Nephron (organoid): ENCODE data around the gene TCF12.
A peak's percentile ranks its signal among the peaks of the same experiment; 100 is the strongest.

Experiments used
- H3K27ac Mint-ChIP-seq, 3 experiments: 2 replicates each; pipeline ENCODE4 v1.8.0; 2020; ENCODE audit warnings: mixed read lengths in 3 of 3, mild to moderate bottlenecking in 2 of 3, moderate library complexity in 1 of 3
- H3K27me3 Mint-ChIP-seq: 2 replicates; pipeline ENCODE4 v1.8.0; 2021; ENCODE audit warnings: low read depth, mild to moderate bottlenecking, moderate library complexity, mixed read lengths
- H3K36me3 Mint-ChIP-seq: 2 replicates; pipeline ENCODE4 v1.8.0; 2020; ENCODE audit warnings: low read depth, mixed read lengths
- H3K4me1 Mint-ChIP-seq: 2 replicates; pipeline ENCODE4 v1.8.0; 2020; ENCODE audit warnings: mixed read lengths
- H3K4me3 Mint-ChIP-seq, 3 experiments: 2 replicates each; pipeline ENCODE4 v1.8.0; 2020; ENCODE audit warnings: mild to moderate bottlenecking in 3 of 3, mixed read lengths in 3 of 3, moderate library complexity in 2 of 3
- H3K9me3 Mint-ChIP-seq: 2 replicates; pipeline ENCODE4 v1.8.0; 2020; ENCODE audit warnings: mixed read lengths
- CTCF ChIP-seq, 3 experiments: fragments of 200-600 bp; sonication (generic); IDR thresholded peaks; one replicate each; pipeline ENCODE4 v1.5.0; 2021; ENCODE audit warnings: antibody characterized with exemption in 3 of 3; ENCODE audit not compliant: unreplicated experiment in 3 of 3

The TCF12 gene

GRCh38 chr15:57263520-57263919, 345.1 kb downstream of the TCF12 start:
- no peaks in the 10 kb centered on the region for H3K27me3 Mint-ChIP-seq
- H3K36me3 Mint-ChIP-seq: peaks cover 60% of the 10 kb centered on the region
- no peaks in the 10 kb centered on the region for H3K9me3 Mint-ChIP-seq
- no peak for TF ChIP-seq CTCF (IDR thresholded peaks at IDR 0.05; ENCODE audit: unreplicated experiment in 3 of 3)
- H3K27ac Mint-ChIP-seq: no peak overlapping the region
- H3K4me1 Mint-ChIP-seq: peaks cover 27% of the 10 kb centered on the region
- no peak overlapping the region for H3K4me3 Mint-ChIP-seq

- Mint-ChIP-seq H3K36me3 (peaks cover 89% of the 10 kb centered on the region), H3K4me3 (no peak overlapping the region), H3K4me1 (peaks cover 5% of the 10 kb centered on the region), H3K9me3 (peaks cover 3% of the 10 kb centered on the region), H3K27ac (no peak overlapping the region), H3K27me3 (no peaks in the 10 kb centered on the region)
- TF ChIP-seq CTCF (IDR thresholded peaks at IDR 0.05; ENCODE audit: unreplicated experiment in 3 of 3): no peak
These were observed 354.4 kb downstream of the TCF12 start for GRCh38 chr15:57272771-57273357.

DNA sequence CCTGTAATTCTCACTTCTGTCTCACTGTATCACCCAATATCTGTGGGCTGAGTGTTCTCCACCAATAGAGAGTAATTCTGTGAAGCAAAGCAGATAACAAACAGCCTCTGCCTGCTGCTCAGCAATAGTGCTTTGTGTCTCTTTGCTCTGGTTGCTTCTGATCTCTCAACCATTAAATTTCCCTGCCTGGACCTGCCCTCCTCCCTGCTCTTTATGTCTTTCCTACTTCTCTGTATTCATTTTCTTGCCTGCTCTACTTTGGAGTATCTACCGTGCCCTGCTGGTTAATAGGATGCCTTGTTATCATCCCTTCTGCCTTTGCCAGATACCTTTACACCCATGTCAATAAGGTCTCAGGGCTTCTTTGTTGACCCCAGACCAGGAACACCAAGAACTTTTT, 355.0 kb downstream of the TCF12 start:
- peaks cover 5% of the 10 kb centered on the region for H3K4me1 Mint-ChIP-seq
- H3K4me3 Mint-ChIP-seq: no peak overlapping the region
- TF ChIP-seq CTCF (IDR thresholded peaks at IDR 0.05; ENCODE audit: unreplicated experiment in 3 of 3): no peak
- peak overlapping the region in 1 of 3 experiments; percentile 18 for H3K27ac Mint-ChIP-seq
- no peaks in the 10 kb centered on the region for H3K27me3 Mint-ChIP-seq
- peaks cover 89% of the 10 kb centered on the region for H3K36me3 Mint-ChIP-seq
- H3K9me3 Mint-ChIP-seq: peaks cover 3% of the 10 kb centered on the region

DNA sequence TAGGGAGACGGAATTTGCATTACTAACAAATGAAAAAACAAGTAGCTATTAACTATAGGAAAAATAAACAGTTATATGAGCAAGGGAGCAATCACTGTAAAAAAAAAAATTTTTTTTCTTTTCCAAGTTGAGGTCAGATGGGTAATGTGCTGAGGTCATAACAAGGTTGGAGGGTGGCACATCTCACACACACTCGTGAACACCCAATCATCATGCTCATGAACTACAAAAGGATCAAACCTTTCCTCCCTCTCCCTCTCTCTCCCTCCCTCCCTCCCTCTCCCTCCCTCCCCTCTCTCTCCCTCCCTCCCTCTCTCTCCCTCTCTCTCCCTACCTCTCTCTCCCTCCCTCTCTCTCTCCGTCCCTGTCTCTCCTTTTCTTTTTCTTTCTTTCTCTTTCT, 360.0 kb downstream of the TCF12 start:
- no peak for TF ChIP-seq CTCF (IDR thresholded peaks at IDR 0.05; ENCODE audit: unreplicated experiment in 3 of 3)
- no peaks in the 10 kb centered on the region for H3K27me3 Mint-ChIP-seq
- H3K9me3 Mint-ChIP-seq: no peaks in the 10 kb centered on the region
- peaks cover 6% of the 10 kb centered on the region for H3K4me1 Mint-ChIP-seq
- H3K36me3 Mint-ChIP-seq: peaks cover 89% of the 10 kb centered on the region
- no peak overlapping the region for H3K4me3 Mint-ChIP-seq
- no peak overlapping the region for H3K27ac Mint-ChIP-seq

DNA sequence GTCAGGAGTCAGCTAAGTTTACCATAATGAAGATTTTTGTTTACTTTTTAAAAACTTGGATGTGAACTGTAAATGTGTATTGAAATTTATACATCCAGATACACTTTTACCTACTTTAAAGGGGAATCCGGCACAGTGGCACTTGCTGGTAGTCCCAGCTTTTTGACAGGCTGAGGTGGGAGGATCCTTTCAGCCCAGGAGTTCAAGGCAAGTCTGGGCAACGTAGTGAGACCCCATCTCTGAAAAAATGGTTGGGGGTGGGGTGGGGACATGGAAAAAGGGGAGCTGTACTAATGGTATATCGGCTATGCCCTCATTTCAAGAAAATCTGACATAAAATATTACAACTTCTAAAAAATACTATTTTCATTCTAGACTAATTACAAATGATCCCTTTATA, 362.0 kb downstream of the TCF12 start:
- Mint-ChIP-seq H3K9me3 (no peaks in the 10 kb centered on the region), H3K36me3 (peaks cover 84% of the 10 kb centered on the region), H3K4me1 (peaks cover 6% of the 10 kb centered on the region), H3K27ac (no peak overlapping the region), H3K4me3 (no peak overlapping the region), H3K27me3 (no peaks in the 10 kb centered on the region)
- no peak for TF ChIP-seq CTCF (IDR thresholded peaks at IDR 0.05; ENCODE audit: unreplicated experiment in 3 of 3)

GRCh38 chr15:57281321-57281720, 362.9 kb downstream of the TCF12 start:
- Mint-ChIP-seq H3K4me1 (peaks cover 6% of the 10 kb centered on the region), H3K27ac (peak overlapping the region in 2 of 3 experiments; percentile 5 to 17), H3K4me3 (no peak overlapping the region), H3K27me3 (no peaks in the 10 kb centered on the region), H3K9me3 (no peaks in the 10 kb centered on the region), H3K36me3 (peaks cover 84% of the 10 kb centered on the region)
- TF ChIP-seq CTCF (IDR thresholded peaks at IDR 0.05; ENCODE audit: unreplicated experiment in 3 of 3): no peak
